ENCODE results near the gene CEMIP. TPM values are rescaled to one million over a fixed set of nuclear protein-coding genes. Genes with fewer than 3 reads are reported as not detected.

Gene CEMIP
- total and polyA plus RNA-seq, 2 of the 4 experiments (the other 2 are of a cell fraction): 63.8 to 78.0 TPM

DNA sequence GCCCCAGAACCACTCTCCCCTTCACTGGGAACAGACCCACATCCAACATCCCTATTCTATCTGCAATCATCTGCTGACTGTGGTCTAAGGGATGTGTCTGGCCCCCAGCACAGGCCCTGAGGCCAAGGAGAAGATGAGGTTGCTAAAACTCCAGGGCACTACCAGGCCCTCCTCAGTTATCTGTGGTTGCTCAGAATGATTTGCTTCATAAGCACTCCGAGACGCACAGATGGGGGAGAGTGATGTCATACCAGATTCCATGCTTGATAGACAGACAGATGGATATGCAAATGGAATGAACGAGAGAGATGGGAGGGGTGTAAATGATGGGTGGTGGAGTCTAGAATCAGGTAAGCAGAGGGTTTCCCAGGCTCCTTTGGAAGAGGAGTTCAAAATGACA is 57.8 kb downstream of the CEMIP start:
- DNase-seq (no peak), ATAC-seq (ENCODE audit: low read depth) (no peak)
- CTCF ChIA-PET: no interaction called here
- no peak overlapping the region for H4K91ac ChIP-seq (ENCODE audit: insufficient read depth, low read depth, low read length)
- H2AK5ac ChIP-seq (ENCODE audit: low read depth, low read length): no peak overlapping the region
- H2AK9ac ChIP-seq (replicated peaks; ENCODE audit: low read depth, low read length, poor library complexity): no peak overlapping the region
- no peak overlapping the region for H2BK120ac ChIP-seq (ENCODE audit: low read depth, low read length)
- H3K9ac ChIP-seq (ENCODE audit: low read depth, low read length): no peak overlapping the region
- no peak overlapping the region; the same call in 1 of the 2 replicates for H3K23ac ChIP-seq (ENCODE audit: low read depth, low read length)
- TF ChIP-seq MAFK (IDR thresholded peaks at IDR 0.05; ENCODE audit: low read depth, low read length): no peak
- TF ChIP-seq, protein P1, sequence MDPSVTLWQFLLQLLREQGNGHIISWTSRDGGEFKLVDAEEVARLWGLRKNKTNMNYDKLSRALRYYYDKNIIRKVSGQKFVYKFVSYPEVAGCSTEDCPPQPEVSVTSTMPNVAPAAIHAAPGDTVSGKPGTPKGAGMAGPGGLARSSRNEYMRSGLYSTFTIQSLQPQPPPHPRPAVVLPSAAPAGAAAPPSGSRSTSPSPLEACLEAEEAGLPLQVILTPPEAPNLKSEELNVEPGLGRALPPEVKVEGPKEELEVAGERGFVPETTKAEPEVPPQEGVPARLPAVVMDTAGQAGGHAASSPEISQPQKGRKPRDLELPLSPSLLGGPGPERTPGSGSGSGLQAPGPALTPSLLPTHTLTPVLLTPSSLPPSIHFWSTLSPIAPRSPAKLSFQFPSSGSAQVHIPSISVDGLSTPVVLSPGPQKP (IDR thresholded peaks at IDR 0.05; ENCODE audit: borderline replicate concordance, low read depth, low read length): no peak
- TF ChIP-seq NFE2L2 (IDR thresholded peaks at IDR 0.05; ENCODE audit: low read depth, low read length): no peak
- no peak for TF ChIP-seq MAZ (IDR thresholded peaks at IDR 0.05; ENCODE audit: borderline replicate concordance, low read depth, low read length)
- no peak for TF ChIP-seq RFX5 (IDR thresholded peaks at IDR 0.05; ENCODE audit: low read depth, low read length)
- no peak for TF ChIP-seq SMC3 (IDR thresholded peaks at IDR 0.05; ENCODE audit: low read depth, low read length)
- no peak for TF ChIP-seq RAD21 (IDR thresholded peaks at IDR 0.05; ENCODE audit: low read length)
- no peak for TF ChIP-seq MXI1 (IDR thresholded peaks at IDR 0.05; ENCODE audit: borderline replicate concordance, low read depth, low read length)
- TF ChIP-seq POLR2A (IDR thresholded peaks at IDR 0.05; ENCODE audit: low read depth, low read length): no peak
- no peak for TF ChIP-seq CHD1 (IDR thresholded peaks at IDR 0.05; ENCODE audit: low read depth, low read length)
- TF ChIP-seq, protein P2, sequence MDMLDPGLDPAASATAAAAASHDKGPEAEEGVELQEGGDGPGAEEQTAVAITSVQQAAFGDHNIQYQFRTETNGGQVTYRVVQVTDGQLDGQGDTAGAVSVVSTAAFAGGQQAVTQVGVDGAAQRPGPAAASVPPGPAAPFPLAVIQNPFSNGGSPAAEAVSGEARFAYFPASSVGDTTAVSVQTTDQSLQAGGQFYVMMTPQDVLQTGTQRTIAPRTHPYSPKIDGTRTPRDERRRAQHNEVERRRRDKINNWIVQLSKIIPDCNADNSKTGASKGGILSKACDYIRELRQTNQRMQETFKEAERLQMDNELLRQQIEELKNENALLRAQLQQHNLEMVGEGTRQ (IDR thresholded peaks at IDR 0.05; ENCODE audit: low read depth, low read length): no peak
- TF ChIP-seq RCOR1 (IDR thresholded peaks at IDR 0.05; ENCODE audit: insufficient replicate concordance, low read length): no peak
- no peak for TF ChIP-seq BHLHE40 (IDR thresholded peaks at IDR 0.05; ENCODE audit: low read depth, low read length)
- TF ChIP-seq FOS (IDR thresholded peaks at IDR 0.05; ENCODE audit: low read depth, low read length): no peak
- TF ChIP-seq, protein P3, sequence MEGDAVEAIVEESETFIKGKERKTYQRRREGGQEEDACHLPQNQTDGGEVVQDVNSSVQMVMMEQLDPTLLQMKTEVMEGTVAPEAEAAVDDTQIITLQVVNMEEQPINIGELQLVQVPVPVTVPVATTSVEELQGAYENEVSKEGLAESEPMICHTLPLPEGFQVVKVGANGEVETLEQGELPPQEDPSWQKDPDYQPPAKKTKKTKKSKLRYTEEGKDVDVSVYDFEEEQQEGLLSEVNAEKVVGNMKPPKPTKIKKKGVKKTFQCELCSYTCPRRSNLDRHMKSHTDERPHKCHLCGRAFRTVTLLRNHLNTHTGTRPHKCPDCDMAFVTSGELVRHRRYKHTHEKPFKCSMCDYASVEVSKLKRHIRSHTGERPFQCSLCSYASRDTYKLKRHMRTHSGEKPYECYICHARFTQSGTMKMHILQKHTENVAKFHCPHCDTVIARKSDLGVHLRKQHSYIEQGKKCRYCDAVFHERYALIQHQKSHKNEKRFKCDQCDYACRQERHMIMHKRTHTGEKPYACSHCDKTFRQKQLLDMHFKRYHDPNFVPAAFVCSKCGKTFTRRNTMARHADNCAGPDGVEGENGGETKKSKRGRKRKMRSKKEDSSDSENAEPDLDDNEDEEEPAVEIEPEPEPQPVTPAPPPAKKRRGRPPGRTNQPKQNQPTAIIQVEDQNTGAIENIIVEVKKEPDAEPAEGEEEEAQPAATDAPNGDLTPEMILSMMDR (conservative IDR thresholded peaks at IDR 0.05; ENCODE audit: low read depth, low read length): no peak
- no peak for TF ChIP-seq CEBPB (IDR thresholded peaks at IDR 0.05; ENCODE audit: low read depth, low read length)
- WGBS, 2 experiments (ENCODE audit: extremely low coverage in 2 of 2, insufficient read length in 1 of 2): 100% methylated on average over 2 of the region's 3 CpGs; no CpG with 5 or more reads in 1 of the 2 experiments
- H3K9me3 ChIP-seq (ENCODE audit: control insufficient read depth, insufficient read depth, low read length): no peaks in the 10 kb centered on the region
- H3K56ac ChIP-seq (ENCODE audit: extremely low read depth, insufficient read depth, low read length): no peak overlapping the region
- intact Hi-C loops (cut with micrococcal nuclease): no loop called here
- no peak overlapping the region for H2BK15ac ChIP-seq (ENCODE audit: low read depth, low read length)
- H3K14ac ChIP-seq (replicated peaks; ENCODE audit: low read depth, low read length): no peak overlapping the region
- peaks cover 3 to 40% of the 10 kb centered on the region in 2 experiments; a peak in 3 of 4 replicates for H3K79me1 ChIP-seq (ENCODE audit: low read depth in 1 of 2, low read length in 2 of 2)
- peaks cover 3% of the 10 kb centered on the region; the same call in 1 of the 2 replicates for H3K9me1 ChIP-seq (ENCODE audit: insufficient read depth, low read length)
- no TSS peak for BruUV-seq (replicated peaks)
- peaks cover 62% of the 10 kb centered on the region for H3K36me3 ChIP-seq (ENCODE audit: control insufficient read depth, insufficient read depth, low read length)
- no peak overlapping the region for H4K8ac ChIP-seq (ENCODE audit: low read depth in 2 of 2, low read length in 2 of 2)
- no peak overlapping the region for H3K18ac ChIP-seq (ENCODE audit: low read depth, low read length)
- no peaks in the 10 kb centered on the region for H3K27me3 ChIP-seq (ENCODE audit: control insufficient read depth, insufficient read depth, low read length)
- POLR2A ChIA-PET (ENCODE audit: unreplicated experiment): no interaction called here
- peaks cover 96% of the 10 kb centered on the region for H4K20me1 ChIP-seq (ENCODE audit: insufficient read depth, low read length)
- dilution Hi-C loops (cut with HindIII; ENCODE audit: low sequenced_read_pairs, unreplicated experiment): no loop called here
- no peak overlapping the region for H4K5ac ChIP-seq (ENCODE audit: low read depth, low read length)
- no peak overlapping the region for H3K27ac ChIP-seq (ENCODE audit: insufficient read depth, low read length)
- no peak overlapping the region for H2AFZ ChIP-seq (replicated peaks; ENCODE audit: low read length, poor library complexity)
- no peak overlapping the region for H2BK20ac ChIP-seq (ENCODE audit: low read depth, low read length)
- H3K4me2 ChIP-seq (ENCODE audit: low read depth, low read length): no peak overlapping the region
- H3K4me3 ChIP-seq (ENCODE audit: insufficient read depth, low read depth, low read length): no peak overlapping the region
- in situ Hi-C loops (cut with MboI; ENCODE audit: low sequenced_read_pairs): no loop called here
- H3K4ac ChIP-seq (ENCODE audit: low read depth, low read length): no peak overlapping the region
- peaks cover 7% of the 10 kb centered on the region; the same call in 1 of the 2 replicates for H3K4me1 ChIP-seq (ENCODE audit: control insufficient read depth, insufficient read depth, low read length)
- no peak overlapping the region for H2BK5ac ChIP-seq (ENCODE audit: low read depth, low read length, poor library complexity, severe bottlenecking)

All from IMR-90 (cell line).